Measurements from ENCODE around the gene NSUN7.
A peak's percentile ranks its signal among the peaks of the same experiment; 100 is the strongest.

The NSUN7 gene

DNA sequence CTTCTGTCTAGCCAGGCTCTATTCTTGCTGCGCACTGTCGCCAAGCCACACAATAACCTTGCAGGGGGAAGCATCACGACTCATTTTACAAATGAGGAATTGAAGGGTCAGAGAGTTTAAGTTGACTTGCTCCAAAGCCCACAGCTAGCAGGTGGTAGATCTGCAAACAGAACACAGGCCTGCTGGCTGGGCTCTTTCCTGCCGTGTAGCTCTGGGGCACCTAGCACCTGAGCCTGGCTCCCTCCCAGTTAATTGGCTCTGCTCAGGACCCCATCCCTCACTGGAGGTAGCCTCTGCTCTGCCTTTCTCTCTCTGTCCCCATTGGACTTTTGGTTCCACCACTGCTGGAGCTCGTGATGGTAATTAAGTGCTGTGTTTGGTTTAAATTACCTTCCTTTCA is 98.5 kb downstream of the NSUN7 start:
- Histone ChIP-seq H3K27ac (no peak overlapping the region), H3K4me3 (no peak overlapping the region)
- TF ChIP-seq, protein P1, sequence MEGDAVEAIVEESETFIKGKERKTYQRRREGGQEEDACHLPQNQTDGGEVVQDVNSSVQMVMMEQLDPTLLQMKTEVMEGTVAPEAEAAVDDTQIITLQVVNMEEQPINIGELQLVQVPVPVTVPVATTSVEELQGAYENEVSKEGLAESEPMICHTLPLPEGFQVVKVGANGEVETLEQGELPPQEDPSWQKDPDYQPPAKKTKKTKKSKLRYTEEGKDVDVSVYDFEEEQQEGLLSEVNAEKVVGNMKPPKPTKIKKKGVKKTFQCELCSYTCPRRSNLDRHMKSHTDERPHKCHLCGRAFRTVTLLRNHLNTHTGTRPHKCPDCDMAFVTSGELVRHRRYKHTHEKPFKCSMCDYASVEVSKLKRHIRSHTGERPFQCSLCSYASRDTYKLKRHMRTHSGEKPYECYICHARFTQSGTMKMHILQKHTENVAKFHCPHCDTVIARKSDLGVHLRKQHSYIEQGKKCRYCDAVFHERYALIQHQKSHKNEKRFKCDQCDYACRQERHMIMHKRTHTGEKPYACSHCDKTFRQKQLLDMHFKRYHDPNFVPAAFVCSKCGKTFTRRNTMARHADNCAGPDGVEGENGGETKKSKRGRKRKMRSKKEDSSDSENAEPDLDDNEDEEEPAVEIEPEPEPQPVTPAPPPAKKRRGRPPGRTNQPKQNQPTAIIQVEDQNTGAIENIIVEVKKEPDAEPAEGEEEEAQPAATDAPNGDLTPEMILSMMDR (IDR thresholded peaks at IDR 0.05): no peak

DNA sequence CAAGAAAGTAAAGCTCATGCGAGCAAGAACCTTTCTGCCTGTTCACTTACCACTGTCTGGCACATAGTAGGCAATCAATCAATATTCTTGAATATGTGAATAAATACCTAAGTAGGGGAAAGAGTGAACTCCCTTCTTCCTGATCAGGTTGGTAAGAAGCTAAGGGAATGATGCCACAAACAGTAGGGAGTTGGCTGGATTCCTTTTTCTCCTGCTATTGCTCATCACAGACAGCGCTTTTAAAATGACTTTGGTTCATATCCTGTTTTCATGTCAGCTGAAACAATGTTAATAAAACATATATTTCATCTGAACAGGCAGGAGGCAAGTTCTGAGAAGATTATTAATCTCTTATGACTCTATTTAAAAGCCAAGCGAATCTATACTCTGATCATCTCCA is 99.2 kb downstream of the NSUN7 start:
- peaks cover 0 to 3% (median 0%) of the 10 kb centered on the region in 3 donors for H3K36me3 ChIP-seq
- no peaks in the 10 kb centered on the region for H3K27me3 ChIP-seq
- H3K27ac ChIP-seq: no peak overlapping the region
- intact Hi-C loops (cut with DNase I; ENCODE audit: low total_unique reads): loop anchor here (5.0 kb wide), 1 partner anchor 38 kb away; no protein-coding TSS in a partner anchor
- H3K4me1 ChIP-seq: peaks cover 0 to 36% (median 16%) of the 10 kb centered on the region in 4 donors
- H3K4me3 ChIP-seq: no peak overlapping the region
- TF ChIP-seq, protein P1 (IDR thresholded peaks at IDR 0.05): no peak
- no peak for DNase-seq
- H3K9me3 ChIP-seq: no peaks in the 10 kb centered on the region

More for the DNA sequence above, 98.5 kb downstream of the NSUN7 start:
- intact Hi-C loops (cut with DNase I; ENCODE audit: low total_unique reads): loop anchor here (5.0 kb wide), 1 partner anchor 39 kb away; no protein-coding TSS in a partner anchor
- H3K9me3 ChIP-seq: no peaks in the 10 kb centered on the region
- no peak for DNase-seq
- no peaks in the 10 kb centered on the region for H3K27me3 ChIP-seq
- peaks cover 0 to 41% (median 20%) of the 10 kb centered on the region in 4 donors for H3K4me1 ChIP-seq
- H3K36me3 ChIP-seq: no peaks in the 10 kb centered on the region

DNA sequence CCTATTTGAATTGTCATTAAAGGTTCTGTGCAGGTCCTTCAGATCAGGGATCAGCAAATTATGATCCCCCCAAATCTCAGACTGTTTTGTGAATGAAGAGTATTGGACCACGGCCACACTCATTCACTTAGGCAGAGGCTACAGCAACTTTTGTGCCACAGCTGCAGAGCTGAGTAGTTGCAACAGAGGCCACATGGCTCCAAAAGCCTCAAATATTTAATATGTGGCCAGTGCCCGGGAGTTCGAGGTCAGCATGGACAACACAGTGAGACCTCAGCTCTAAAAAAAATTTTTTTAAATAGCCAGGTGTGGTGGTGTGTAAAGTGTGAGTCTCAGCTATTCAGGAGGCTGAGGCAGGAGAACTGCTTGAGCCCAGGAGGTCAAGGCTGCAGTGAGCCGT is 100.7 kb downstream of the NSUN7 start:
- no peak for DNase-seq
- peaks cover 0 to 5% (median 0%) of the 10 kb centered on the region in 3 donors for H3K36me3 ChIP-seq
- TF ChIP-seq, protein P1 (IDR thresholded peaks at IDR 0.05): no peak
- H3K9me3 ChIP-seq: no peaks in the 10 kb centered on the region
- no peaks in the 10 kb centered on the region for H3K27me3 ChIP-seq
- H3K27ac ChIP-seq: no peak overlapping the region
- intact Hi-C loops (cut with DNase I; ENCODE audit: low total_unique reads): no loop called here
- peaks cover 0 to 21% (median 5%) of the 10 kb centered on the region in 4 donors for H3K4me1 ChIP-seq
- H3K4me3 ChIP-seq: no peak overlapping the region

DNA sequence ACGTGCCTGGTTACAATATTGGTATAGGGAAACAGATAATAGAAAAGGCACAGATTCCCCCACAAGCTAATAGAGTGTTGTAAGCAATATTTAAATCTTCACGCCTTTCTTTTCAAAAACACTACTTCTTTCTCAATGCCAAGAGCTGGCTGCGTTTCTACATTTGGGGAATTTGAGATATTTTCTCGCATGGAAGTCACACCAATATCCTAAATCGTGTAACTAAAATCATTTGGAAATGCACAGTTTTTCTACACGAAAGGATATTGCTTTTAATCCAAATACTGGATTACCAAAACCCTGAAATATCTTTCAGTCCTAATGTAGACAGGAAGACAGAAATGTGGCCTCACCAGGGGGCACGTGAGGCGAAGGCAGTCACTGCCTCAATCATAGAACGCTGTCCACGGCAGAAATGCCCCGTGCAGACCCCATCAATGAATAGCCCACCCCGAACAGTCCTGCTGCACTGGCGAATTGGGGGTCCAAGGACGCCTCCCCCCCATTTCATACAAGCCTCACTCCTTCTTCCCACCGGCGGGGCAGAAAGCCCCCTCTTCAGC is 106.6 kb downstream of the NSUN7 start:
- H3K4me1 ChIP-seq: peaks cover 0 to 29% (median 13%) of the 10 kb centered on the region in 4 donors
- peak overlapping the region; percentile 46 to 52 for H3K4me3 ChIP-seq
- TF ChIP-seq, protein P1 (IDR thresholded peaks at IDR 0.05): no peak
- peak overlapping the region in 1 of 2 donors; percentile 56 for H3K27ac ChIP-seq
- intact Hi-C loops (cut with DNase I; ENCODE audit: low total_unique reads): no loop called here
- H3K9me3 ChIP-seq: no peaks in the 10 kb centered on the region
- DNase-seq: no peak
- H3K36me3 ChIP-seq: peaks cover 0 to 15% (median 5%) of the 10 kb centered on the region in 3 donors
- H3K27me3 ChIP-seq: no peaks in the 10 kb centered on the region

DNA sequence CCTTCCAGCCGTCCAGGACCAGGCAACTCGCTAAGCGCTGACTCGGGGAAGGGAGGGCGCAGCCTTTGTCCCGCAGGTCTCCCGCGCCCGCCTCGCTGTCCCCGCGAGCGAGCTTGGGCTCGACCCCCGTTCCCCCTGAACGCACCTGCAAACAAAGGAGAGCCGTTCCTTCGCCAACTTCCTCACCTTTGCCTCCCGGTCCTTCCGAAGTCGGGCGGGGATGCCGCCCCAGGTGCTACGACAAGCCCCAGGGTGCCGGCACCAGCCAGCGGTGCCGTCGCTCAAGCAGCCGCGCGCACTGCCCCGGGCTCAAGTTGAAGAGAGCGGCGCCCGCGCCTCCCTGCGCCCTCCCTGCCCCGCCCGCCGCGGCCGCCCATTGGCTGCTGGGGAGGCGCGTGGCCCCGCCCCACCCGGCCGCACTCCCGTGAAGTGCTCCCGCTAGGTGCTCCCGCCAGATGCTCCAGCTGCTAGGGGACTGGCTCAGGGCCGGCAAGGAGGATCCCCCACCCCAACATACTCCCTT is 107.1 kb downstream of the NSUN7 start:
- peak; percentile 68 to 87 for DNase-seq
- H3K4me3 ChIP-seq: peak overlapping the region; percentile 46 to 52
- H3K4me1 ChIP-seq: peaks cover 0 to 29% (median 13%) of the 10 kb centered on the region in 4 donors
- TF ChIP-seq, protein P1 (IDR thresholded peaks at IDR 0.05): no peak
- no peaks in the 10 kb centered on the region for H3K27me3 ChIP-seq
- H3K36me3 ChIP-seq: peaks cover 0 to 15% (median 5%) of the 10 kb centered on the region in 3 donors
- H3K9me3 ChIP-seq: no peaks in the 10 kb centered on the region
- intact Hi-C loops (cut with DNase I; ENCODE audit: low total_unique reads): no loop called here
- peak overlapping the region in 1 of 2 donors; percentile 56 for H3K27ac ChIP-seq

Measured in tibial artery (tissue), 4 donors.